ENCODE measurements around the gene GABRR1.
"Not testable (repeated sequence)": the region's sequence is repeated elsewhere in the genome, so short reads cannot be mapped to it uniquely, and the experiment has no call there.

GABRR1 gene

GRCh38 chr6:89148016-89148750 lies 69.0 kb downstream of the GABRR1 start:
- no peak for DNase-seq

GRCh38 chr6:89146718-89147700 lies 70.1 kb downstream of the GABRR1 start:
- DNase-seq = peak; percentile 56

GRCh38 chr6:89145956-89146717 lies 71.0 kb downstream of the GABRR1 start, which contains the start of gene PM20D2:
Gene PM20D2, plus strand, starts transcription at chr6:89146055. Its CDS starts 90 bp downstream, at chr6:89146145.
- peak; percentile 83 for DNase-seq

GRCh38 chr6:89145091-89145955 lies 71.8 kb downstream of the GABRR1 start:
- DNase-seq = no peak

GRCh38 chr6:89144354-89144906 lies 72.7 kb downstream of the GABRR1 start:
- no peak for DNase-seq

GRCh38 chr6:89140347-89141156 lies 76.6 kb downstream of the GABRR1 start:
- no peak for DNase-seq

GRCh38 chr6:89139509-89140346 lies 77.4 kb downstream of the GABRR1 start:
- DNase-seq = no peak

- DNase-seq = no peak
These were observed 79.0 kb downstream of the GABRR1 start for GRCh38 chr6:89138173-89138572.

- DNase-seq = no peak
These were observed 82.4 kb downstream of the GABRR1 start for GRCh38 chr6:89134723-89135122.

GRCh38 chr6:89133981-89134380 lies 83.2 kb downstream of the GABRR1 start:
- no peak for DNase-seq

GRCh38 chr6:89132057-89132456 lies 85.1 kb downstream of the GABRR1 start:
- no peak for DNase-seq

- no peak for DNase-seq
These were observed 85.6 kb downstream of the GABRR1 start for GRCh38 chr6:89131599-89131998.

GRCh38 chr6:89128256-89128671 lies 88.9 kb downstream of the GABRR1 start:
- not testable (repeated sequence) for DNase-seq
